HG02798 (cell line): Measurements from ENCODE around the gene EFHD1.
"Not testable (repeated sequence)": the region's sequence is repeated elsewhere in the genome, so short reads cannot be mapped to it uniquely, and the experiment has no call there.

Experiments
- ATAC-seq: cut with Tn5 transposase; IDR thresholded peaks from one replicate; pipeline ENCODE4 v1.9.1; 2021; ENCODE audit warnings: mild to moderate bottlenecking; ENCODE audit not compliant: unreplicated experiment, poor library complexity

The EFHD1 gene

GRCh38 chr2:232613538-232614134 lies 19.8 kb upstream of the EFHD1 start:
- no peak for ATAC-seq

DNA sequence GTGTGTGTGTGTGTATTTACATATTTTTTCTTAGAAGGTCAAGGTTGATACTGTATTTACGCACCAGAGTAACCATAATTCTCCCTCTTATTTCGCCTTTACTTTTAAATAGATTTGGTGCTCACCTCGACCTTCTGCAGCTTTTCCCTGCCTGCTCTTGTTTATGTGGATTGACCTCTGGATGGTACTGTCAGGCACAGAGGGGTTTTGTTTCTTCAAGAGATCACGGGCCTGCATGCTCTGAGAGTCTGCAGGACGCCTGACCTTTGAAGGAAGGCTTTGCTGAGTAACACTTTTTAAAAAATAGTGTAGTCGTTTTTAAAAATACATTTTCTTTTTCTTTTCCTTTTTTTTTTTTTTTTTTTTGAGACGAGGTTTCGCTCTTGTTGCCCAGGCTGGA lies 18.1 kb upstream of the EFHD1 start:
- ATAC-seq = no peak

DNA sequence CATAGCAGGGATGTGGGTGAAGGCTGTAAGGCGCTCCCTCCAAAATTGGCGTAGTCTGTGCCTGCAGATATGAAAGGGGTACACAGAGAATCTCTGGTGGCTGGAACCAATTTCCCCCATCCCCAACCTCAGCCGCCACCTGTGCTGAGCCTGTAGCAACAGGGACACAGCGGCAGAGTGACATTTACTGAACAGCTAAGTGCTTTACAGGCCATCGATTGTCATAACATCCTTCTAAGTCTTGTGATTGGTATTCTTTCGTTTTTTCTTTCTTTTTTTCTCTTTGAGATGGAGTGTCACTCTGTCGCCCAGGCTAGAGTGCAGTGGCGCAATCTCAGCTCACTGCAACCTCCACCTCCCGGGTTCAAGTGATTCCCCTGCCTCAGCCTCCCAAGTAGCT lies 12.2 kb upstream of the EFHD1 start:
- ATAC-seq = no peak

- ATAC-seq = no peak
Observed at GRCh38 chr2:232622563-232622962, 10.8 kb upstream of the EFHD1 start.

GRCh38 chr2:232623768-232624765 lies 9.3 kb upstream of the EFHD1 start:
- ATAC-seq = no peak

DNA sequence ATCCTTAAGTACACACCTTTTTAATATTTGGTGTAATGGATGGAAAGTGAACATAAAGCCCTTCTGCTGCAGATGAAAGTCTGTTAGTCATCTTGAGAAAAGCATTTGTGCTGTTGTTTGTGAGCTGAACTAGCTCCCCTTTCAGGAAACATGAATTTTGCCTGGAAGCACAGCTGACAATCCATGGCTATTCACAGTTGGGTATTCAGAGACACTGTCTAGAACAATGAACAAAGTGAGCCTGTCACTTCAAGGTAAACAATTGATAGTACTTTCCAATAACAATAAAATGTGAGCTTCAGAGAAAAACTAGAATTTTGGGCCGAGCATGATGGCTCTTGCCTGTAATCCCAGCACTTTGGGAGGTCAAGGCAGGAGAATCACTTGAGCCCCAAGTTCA lies 6.8 kb upstream of the EFHD1 start:
- ATAC-seq = no peak

GRCh38 chr2:232628466-232629128 lies 4.8 kb upstream of the EFHD1 start:
- no peak for ATAC-seq

DNA sequence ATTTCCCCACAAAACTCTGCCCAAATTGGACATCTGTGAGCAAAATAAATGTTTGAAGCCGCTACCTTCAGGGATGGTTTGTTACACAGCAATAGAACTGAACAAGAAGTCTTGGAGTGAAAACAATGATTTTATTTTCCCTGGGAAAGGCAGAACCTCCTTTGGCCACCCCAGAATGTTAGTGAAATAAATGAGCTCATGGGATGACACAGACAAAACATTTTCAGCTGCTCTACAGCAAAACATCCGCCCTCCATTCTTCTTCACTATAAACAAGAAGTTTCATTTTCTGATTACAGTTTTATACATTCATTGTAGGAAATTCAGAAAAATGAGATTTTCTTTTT lies 4.3 kb upstream of the EFHD1 start:
- no peak for ATAC-seq

DNA sequence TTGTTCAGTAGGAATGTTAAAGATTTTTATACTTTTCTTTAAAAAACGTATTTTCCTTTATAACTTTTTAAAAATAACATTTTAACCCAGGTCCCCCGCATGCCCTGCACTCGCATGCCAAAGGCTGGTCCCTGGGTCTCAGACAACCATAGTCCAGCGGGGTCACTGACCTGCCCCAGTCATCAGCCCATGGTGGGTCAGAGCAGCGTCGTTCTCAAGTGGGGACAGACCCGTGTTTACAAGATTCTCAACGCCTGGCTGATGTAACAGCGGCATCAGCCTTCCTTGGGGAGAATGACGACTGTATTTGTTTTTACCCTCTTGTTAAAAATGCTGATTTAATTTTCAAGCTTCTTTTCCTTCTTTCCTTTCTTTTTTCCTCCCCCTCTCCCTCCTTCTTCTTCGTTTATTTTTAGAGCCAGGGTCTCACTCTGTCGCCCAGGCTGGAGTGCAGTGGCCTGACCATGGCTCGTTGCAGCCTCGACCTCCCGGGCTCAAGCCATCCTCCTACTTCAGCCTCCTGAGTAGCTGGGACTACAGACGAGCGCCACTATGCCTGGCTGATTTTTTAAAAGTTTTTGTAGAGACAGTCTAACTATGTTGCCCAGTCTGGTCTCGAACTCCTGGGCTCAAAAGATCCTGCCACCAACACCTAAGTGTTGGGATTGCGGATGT lies 1.0 kb upstream of the EFHD1 start:
- no peak for ATAC-seq

DNA sequence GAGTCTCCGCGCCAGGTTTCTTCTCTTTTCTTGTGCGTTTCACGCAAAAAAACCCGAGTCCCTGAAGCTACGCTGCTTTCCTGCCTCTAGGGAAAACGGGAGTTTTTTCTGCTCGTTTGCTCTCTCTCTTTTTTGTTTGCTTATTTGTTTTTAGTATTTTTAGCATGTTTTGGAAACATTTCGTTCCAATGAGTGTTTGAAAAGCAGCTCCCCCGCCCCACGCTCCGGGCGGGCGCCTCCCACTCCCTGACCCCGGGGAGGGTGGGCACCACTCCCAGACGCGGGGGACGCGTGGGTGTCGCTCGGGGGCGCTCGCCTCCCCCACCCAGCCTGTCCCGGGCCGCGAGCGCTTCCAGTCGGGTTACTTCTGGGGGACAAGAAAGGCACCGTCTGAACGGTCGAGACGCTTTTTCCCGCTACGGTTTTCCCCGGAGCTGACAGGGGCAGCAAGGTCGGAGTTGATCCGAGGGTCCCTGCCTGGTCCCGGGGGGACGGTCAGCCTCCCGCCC lies 446 bp upstream of the EFHD1 start:
- no peak for ATAC-seq

DNA sequence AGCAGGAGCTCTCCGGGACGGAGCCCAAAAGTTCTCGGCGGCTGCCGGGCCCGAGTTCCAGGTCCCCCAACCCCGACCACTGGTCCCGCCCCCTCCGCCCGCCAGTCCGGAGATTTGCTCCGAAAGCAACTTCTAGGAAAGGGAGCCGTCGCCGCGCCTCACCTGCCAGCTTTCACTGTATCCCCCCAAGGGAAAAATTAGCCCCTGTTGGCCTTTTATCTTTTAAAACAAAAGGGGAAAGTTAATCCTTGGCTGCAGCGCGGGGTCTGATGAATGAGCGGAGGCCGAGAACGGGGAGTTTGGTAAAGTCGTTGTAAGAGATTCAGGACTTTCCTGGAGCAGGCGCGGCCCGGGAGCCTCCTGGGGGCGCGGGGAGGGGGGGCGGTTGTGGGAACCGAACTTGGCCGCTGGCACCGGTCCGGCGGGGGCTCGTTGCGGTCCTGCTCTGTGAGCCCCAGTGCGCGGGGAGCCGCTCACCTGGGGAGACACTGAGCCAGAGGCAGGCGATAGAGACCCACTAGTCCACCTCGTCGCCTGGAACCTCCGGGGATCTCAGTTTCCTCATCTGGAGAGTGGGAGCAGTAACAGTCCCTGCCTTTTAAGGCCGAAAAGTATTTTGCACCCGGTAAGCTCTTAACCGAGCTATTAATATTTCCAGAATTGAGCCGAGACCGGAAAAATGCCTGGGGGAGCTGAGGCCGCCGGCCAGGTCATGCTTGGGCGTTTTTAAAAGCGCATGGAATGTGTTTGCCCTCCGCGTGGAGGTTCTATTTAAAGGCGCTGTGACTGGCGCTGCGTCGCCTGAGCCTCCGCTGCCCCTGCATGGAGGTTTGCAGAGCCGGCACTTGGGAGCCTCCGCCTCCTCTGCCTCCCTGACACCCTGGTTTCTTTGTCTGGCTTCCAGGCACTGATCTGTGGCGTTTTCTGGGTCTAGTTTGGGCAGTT lies 1.1 kb downstream of the EFHD1 start:
- ATAC-seq = no peak

DNA sequence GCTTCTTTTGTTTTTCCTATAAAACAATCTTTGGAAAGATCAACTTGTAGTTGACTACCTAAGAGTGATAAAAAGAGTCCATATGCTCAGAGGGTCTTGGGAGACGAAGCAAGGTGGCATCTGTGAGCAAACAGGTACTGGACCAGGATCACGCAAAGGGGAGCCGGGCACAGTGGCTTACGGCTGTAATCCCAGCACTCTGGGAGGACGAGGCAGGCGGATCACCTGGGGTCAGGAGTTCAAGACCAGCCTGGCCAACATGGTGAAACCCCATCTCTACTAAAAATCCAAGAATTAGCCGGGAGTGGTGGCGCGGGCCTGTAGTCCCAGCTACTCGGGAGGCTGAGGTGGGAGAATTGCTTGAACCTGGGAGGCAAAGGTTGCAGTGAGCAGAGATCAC lies 2.0 kb downstream of the EFHD1 start:
- ATAC-seq = not testable (repeated sequence)

DNA sequence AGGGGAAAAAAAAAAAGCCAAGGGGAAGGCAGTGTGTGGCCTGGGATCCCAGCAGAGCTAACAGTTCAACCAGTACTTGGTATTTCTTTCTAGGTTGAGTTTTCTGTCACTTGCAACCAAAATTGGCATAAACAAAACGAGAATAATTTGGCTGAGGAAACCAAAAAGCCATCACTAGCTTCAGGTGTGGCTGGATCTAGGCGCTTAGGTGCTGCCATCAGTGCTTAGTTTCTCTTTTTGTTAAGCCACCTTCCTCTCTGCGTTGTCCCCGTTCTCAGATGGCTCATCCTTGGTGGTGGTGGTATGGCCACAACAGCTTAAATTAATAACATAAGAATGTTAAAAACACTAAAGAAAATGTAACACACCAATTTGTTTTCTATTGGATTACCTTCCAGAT lies 2.4 kb downstream of the EFHD1 start:
- no peak for ATAC-seq

DNA sequence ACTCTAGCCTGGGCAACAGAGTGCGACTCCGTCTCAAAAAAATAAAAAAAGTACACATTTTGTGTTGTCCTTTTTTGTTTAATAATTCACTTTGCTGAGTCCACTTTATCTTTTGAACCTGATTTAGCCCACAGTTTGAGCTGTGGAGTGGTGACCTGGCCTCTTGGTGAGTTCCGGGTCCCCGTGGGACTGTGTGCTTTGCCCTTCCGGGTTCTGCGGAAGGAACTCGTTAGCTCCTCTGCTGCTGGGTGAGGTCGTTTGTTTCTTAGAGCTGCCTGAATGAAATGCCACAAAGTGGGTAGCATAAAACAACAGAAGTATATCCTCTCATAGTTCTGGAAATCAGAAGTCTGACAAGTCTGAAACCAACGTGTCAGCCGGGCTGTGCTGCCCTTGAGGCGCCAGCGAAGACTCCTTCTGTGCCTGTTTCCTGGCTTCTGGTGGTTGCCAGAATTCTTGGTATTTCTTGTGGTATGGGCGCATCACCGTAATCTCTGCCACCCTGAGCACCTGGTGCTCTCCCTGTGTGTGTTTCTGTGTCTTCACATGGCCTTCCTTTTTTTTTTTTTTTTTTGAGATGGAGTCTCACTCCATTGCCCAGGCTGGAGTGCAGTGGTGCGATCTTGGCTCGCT lies 3.5 kb downstream of the EFHD1 start:
- no peak for ATAC-seq

DNA sequence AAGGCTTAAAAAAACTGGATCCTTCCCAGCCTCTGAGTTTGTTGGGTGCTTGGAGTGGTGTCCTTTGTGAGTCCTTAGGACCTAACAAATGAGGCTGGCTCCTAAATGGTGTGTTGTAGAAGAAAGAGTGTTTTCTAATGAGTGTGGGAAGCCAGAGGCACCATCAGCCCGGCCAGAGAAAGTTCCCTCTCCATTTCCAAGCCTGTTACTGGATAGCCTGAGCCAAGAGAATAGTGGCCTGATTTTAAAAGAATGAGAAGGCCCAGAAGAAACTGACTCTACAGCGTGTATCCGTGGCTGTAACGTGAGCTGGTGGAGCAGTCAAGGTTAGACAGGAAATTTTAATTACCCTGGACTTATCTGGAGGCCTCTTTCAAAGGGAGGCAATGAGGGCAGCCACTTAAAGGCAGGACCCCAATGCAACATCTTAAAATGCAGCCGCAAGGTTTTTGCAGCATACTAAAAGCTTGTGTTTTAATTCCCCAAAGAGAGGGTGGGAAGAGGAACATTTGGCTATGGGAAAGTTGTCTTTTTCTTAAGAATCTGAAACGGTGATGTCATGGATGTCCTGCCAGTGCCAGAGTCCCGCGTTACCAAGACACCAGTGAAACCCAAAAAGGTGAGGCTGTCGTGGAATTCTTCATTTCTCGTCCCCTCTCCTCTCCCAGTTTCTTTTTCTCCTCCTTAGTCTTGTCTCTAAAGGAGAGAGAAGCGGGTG lies 4.6 kb downstream of the EFHD1 start:
- ATAC-seq = no peak

GRCh38 chr2:232641153-232641848 lies 7.9 kb downstream of the EFHD1 start:
- no peak for ATAC-seq

GRCh38 chr2:232643147-232643425 lies 9.7 kb downstream of the EFHD1 start:
- ATAC-seq = no peak

- ATAC-seq = no peak
Observed at GRCh38 chr2:232643813-232644347, 10.5 kb downstream of the EFHD1 start.
